Loucy (cell line): ENCODE measurements around the gene ECM2.
"Not testable (repeated sequence)": the region's sequence is repeated elsewhere in the genome, so short reads cannot be mapped to it uniquely, and the experiment has no call there.

ENCODE experiments used
- H2AFZ ChIP-seq: fragments of 200-600 bp; sonication (generic); 2 replicates; pipeline ENCODE4 v1.6.0; 2016; ENCODE audit warnings: antibody characterized with exemption, mild to moderate bottlenecking, low read length, moderate library complexity
- H3F3A ChIP-seq: fragments of 200-600 bp; 2 replicates; pipeline ENCODE4 v1.6.0; 2016; ENCODE audit warnings: antibody characterized with exemption, low read depth, mild to moderate bottlenecking
- H3K27me3 ChIP-seq: fragments of 200-600 bp; sonication (generic); 2 replicates; pipeline ENCODE4 v1.6.1; 2014; ENCODE audit warnings: low read length, mild to moderate bottlenecking; ENCODE audit not compliant: insufficient read depth, poor library complexity, severe bottlenecking
- H3K36me3 ChIP-seq: fragments of 200-600 bp; sonication (generic); 2 replicates; pipeline ENCODE4 v1.6.1; 2016; ENCODE audit warnings: low read length; ENCODE audit not compliant: insufficient read depth
- H3K4me1 ChIP-seq: fragments of 200-600 bp; sonication (generic); 2 replicates; pipeline ENCODE4 v1.5.1; 2014; ENCODE audit warnings: low read length, mild to moderate bottlenecking; ENCODE audit not compliant: insufficient read depth, poor library complexity, severe bottlenecking
- H3K4me2 ChIP-seq: fragments of 200-600 bp; sonication (generic); 2 replicates; pipeline ENCODE4 v1.6.0; 2014; ENCODE audit warnings: antibody characterized with exemption, low read length, low read depth, mild to moderate bottlenecking; ENCODE audit not compliant: poor library complexity, severe bottlenecking
- H3K4me3 ChIP-seq: fragments of 200-600 bp; sonication (generic); 2 replicates; pipeline ENCODE4 v1.5.1; 2014; ENCODE audit warnings: low read length, mild to moderate bottlenecking, mixed read lengths; ENCODE audit not compliant: poor library complexity, severe bottlenecking
- H3K79me2 ChIP-seq: fragments of 200-600 bp; sonication (generic); 2 replicates; pipeline ENCODE4 v1.6.1; 2014; ENCODE audit warnings: low read length; ENCODE audit not compliant: insufficient read depth
- H3K9ac ChIP-seq: fragments of 200-600 bp; sonication (generic); 2 replicates; pipeline ENCODE4 v1.6.0; 2014; ENCODE audit warnings: mild to moderate bottlenecking, low read depth, low read length, moderate library complexity; ENCODE audit not compliant: poor library complexity, severe bottlenecking
- H3K9me2 ChIP-seq: fragments of 200-600 bp; sonication (generic); replicated peaks from 2 replicates; pipeline ENCODE4 v1.6.1; 2016; ENCODE audit warnings: low read depth, low read length, mixed read lengths
- H3K9me3 ChIP-seq: fragments of 200-600 bp; sonication (generic); 2 replicates; pipeline ENCODE4 v1.6.1; 2014; ENCODE audit warnings: mild to moderate bottlenecking, antibody characterized with exemption, low read length, low read depth; ENCODE audit not compliant: insufficient read depth
- H4K20me1 ChIP-seq: fragments of 200-600 bp; sonication (generic); 2 replicates; pipeline ENCODE4 v1.6.0; 2014; ENCODE audit warnings: antibody characterized with exemption, low read length, mild to moderate bottlenecking; ENCODE audit not compliant: insufficient read depth, poor library complexity, severe bottlenecking
- EZH2phosphoT487 ChIP-seq: fragments of 200-600 bp; IDR thresholded peaks from 2 replicates; pipeline ENCODE4 v1.6.1; 2018; ENCODE audit warnings: antibody characterized with exemption, mild to moderate bottlenecking, moderate library complexity, borderline replicate concordance
- TF ChIP-seq, protein P1 (sequence below): fragments of 200-600 bp; sonication (generic); conservative IDR thresholded peaks from 2 replicates; pipeline ENCODE4 v1.5.1; 2014; ENCODE audit warnings: mild to moderate bottlenecking, antibody characterized with exemption, low read length

ECM2 gene

DNA sequence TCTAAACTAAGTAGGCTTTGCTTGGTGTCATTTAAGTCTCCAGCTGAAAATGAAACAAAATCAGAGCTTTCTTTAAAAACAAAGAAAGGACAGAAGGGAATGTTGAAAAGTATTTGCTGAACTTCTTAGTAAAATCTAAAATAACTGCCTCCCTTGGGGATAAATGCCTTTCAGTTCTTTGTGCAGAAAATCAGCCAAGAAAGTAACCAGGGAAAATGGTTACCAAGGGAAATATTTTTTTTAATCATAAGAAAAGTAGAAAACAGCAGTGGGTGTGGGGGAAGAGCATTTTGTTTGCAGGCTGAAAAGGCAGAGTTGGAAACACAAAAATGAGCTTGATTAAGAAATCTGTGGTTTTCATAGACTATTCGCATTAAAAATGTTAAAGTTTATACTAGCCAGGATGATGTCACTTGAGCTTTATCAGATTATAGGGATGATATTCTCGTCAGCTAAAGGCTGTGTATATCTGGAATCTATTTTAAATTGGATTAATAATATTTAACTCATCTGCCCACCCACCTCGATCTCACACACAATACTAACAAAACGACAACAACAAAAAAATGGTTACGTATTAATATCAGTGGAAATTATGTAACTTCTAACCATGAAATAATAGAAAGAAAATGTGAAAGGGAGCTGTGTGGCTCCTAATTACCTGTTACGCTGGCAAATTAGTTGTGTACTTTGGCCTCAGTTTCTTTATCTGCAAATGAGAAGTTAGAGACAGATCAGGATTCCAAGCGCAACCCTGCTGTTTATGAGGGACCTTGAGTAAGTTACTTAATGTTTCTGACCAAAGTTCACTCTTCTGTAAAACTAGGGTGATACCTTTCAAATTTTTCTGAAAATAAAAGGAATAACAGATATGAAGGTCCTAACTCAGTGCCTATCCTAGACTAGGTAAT lies at the start of gene ECM2:
Gene ECM2, minus strand, starts transcription at position 51 of the 911 bp plus-strand sequence. CDS start 13,124 bp downstream, outside the sequence.
- H4K20me1 ChIP-seq, result no peaks in the 10 kb centered on the region
- H3K4me2 ChIP-seq, result peak within 1 kb of the TSS; percentile 38
- H3K9me3 ChIP-seq, result no peaks in the 10 kb centered on the region
- H3K36me3 ChIP-seq, result no peaks in the 10 kb centered on the region
- no peak within 1 kb of the TSS for H3K9ac ChIP-seq
- H3K4me1 ChIP-seq, result peaks cover 5% of the 10 kb centered on the region
- no peaks in the 10 kb centered on the region for H3K9me2 ChIP-seq
- H3F3A ChIP-seq, result no peaks in the 10 kb centered on the region
- H3K4me3 ChIP-seq, result no peak within 1 kb of the TSS
- H2AFZ ChIP-seq, result no peak within 1 kb of the TSS
- H3K79me2 ChIP-seq, result no peaks in the 10 kb centered on the region
- H3K27me3 ChIP-seq, result no peaks in the 10 kb centered on the region
- TF ChIP-seq, protein P1, sequence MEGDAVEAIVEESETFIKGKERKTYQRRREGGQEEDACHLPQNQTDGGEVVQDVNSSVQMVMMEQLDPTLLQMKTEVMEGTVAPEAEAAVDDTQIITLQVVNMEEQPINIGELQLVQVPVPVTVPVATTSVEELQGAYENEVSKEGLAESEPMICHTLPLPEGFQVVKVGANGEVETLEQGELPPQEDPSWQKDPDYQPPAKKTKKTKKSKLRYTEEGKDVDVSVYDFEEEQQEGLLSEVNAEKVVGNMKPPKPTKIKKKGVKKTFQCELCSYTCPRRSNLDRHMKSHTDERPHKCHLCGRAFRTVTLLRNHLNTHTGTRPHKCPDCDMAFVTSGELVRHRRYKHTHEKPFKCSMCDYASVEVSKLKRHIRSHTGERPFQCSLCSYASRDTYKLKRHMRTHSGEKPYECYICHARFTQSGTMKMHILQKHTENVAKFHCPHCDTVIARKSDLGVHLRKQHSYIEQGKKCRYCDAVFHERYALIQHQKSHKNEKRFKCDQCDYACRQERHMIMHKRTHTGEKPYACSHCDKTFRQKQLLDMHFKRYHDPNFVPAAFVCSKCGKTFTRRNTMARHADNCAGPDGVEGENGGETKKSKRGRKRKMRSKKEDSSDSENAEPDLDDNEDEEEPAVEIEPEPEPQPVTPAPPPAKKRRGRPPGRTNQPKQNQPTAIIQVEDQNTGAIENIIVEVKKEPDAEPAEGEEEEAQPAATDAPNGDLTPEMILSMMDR, result no peak
- TF ChIP-seq EZH2phosphoT487, result no peak

DNA sequence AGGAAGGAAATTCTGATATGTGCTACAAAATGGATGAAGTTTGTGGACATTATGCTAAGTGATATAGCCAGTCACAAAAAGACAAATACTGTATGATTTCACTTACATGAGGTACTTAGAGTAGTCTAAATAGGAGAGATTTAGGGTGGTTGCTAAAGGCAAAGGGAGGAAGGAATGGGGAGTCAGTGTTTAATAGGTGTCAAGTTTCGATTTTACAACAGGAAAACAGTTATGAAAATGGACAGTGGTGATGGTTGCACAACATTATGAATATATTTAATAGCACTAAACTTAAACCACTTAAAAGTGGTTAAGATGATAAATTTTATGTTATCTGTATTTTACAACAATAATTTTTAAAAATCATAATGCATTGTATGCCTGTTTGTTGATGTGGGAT lies 40.4 kb upstream of the ECM2 start:
- Histone ChIP-seq H3K4me3 (peak overlapping the region; percentile 2), H4K20me1 (no peaks in the 10 kb centered on the region), H3K9me3 (no peaks in the 10 kb centered on the region; the same call in 1 of the 2 replicates), H3K27me3 (no peaks in the 10 kb centered on the region), H3F3A (no peaks in the 10 kb centered on the region), H3K36me3 (no peaks in the 10 kb centered on the region), H3K4me1 (peaks cover 6% of the 10 kb centered on the region), H3K4me2 (peak overlapping the region; percentile 28), H3K9ac (no peak overlapping the region), H3K9me2 (no peaks in the 10 kb centered on the region), H3K79me2 (no peaks in the 10 kb centered on the region), H2AFZ (no peak overlapping the region)
- TF ChIP-seq, protein P1, result no peak
- no peak for TF ChIP-seq EZH2phosphoT487

DNA sequence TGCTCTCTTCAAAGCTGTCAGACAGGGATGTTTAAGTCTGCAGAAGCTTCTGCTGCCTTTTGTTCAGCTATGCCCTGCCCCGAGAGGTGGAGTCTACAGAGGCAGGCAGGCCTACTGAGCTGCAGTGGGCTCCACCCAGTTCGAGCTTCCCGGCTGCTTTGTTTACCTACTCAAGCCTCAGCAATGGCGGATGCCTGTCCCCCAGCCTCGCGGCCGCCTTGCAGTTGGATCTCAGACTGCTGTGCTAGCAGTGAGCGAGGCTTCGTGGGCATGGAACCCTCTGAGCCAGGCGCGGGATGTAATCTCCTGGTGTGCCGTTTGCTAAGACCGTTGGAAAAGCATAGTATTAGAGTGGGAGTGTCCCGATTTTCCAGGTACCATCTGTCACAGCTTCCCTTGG lies 37.8 kb upstream of the ECM2 start:
- not testable (repeated sequence) for H3K79me2 ChIP-seq, H3K9me3 ChIP-seq, H3K36me3 ChIP-seq, H3K4me3 ChIP-seq, H2AFZ ChIP-seq, H3F3A ChIP-seq, H3K4me2 ChIP-seq, H3K4me1 ChIP-seq, H3K9ac ChIP-seq, H4K20me1 ChIP-seq, H3K27me3 ChIP-seq, H3K9me2 ChIP-seq

DNA sequence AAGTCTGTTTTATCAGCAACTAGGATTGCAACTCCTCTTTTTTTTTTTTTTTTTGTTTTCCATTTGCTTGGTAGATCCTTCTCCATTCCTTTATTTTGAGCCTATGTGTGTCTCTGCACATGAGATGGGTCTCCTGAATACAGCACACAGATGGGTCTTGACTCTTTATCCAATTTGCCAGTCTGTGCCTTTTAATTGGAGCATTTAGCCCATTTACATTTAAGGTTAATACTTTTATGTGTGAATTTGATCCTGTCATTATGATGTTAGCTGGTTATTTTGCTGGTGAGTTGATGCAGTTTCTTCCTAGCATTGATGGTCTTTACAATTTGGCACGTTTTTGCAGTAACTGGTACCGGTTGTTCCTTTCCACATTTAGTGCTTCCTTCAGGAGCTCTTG lies 36.1 kb upstream of the ECM2 start:
- not testable (repeated sequence) for H3K9me2 ChIP-seq, H3K4me3 ChIP-seq, H3K27me3 ChIP-seq, H3K9me3 ChIP-seq, H3K9ac ChIP-seq, H3K4me2 ChIP-seq, H3K36me3 ChIP-seq, H2AFZ ChIP-seq, H3K79me2 ChIP-seq, H4K20me1 ChIP-seq, H3F3A ChIP-seq, H3K4me1 ChIP-seq
